Measurements from ENCODE around the gene CXorf38.

DNA sequence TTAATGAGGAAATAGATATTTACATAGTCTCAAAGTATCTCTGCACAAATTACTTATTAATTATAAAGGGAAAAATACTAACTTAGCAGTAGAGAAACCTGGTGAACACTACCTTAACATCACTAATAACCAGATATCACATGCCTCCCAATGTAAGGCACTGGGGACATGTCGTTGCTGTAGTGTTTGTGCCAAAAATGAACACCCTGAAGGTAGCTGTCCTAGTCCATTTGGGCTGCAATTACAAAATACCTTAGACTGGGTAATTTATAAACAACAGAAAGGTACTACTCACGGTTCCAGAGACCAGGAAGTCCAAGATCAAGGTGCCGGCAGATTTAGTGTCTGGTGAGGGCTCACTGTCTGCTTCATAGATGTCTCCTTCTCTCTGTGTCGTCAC lies 34.9 kb downstream of the CXorf38 start:
- TF ChIP-seq, protein P1, sequence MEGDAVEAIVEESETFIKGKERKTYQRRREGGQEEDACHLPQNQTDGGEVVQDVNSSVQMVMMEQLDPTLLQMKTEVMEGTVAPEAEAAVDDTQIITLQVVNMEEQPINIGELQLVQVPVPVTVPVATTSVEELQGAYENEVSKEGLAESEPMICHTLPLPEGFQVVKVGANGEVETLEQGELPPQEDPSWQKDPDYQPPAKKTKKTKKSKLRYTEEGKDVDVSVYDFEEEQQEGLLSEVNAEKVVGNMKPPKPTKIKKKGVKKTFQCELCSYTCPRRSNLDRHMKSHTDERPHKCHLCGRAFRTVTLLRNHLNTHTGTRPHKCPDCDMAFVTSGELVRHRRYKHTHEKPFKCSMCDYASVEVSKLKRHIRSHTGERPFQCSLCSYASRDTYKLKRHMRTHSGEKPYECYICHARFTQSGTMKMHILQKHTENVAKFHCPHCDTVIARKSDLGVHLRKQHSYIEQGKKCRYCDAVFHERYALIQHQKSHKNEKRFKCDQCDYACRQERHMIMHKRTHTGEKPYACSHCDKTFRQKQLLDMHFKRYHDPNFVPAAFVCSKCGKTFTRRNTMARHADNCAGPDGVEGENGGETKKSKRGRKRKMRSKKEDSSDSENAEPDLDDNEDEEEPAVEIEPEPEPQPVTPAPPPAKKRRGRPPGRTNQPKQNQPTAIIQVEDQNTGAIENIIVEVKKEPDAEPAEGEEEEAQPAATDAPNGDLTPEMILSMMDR (conservative IDR thresholded peaks at IDR 0.05), result no peak
- no peak for TF ChIP-seq ZFX (IDR thresholded peaks at IDR 0.05)

Data from C4-2B (cell line).